ENCODE measurements around the gene PLXNA2.

The PLXNA2 gene

GRCh38 chr1:208039536-208040332 is 204.4 kb downstream of the PLXNA2 start:
- no peak for DNase-seq

DNA sequence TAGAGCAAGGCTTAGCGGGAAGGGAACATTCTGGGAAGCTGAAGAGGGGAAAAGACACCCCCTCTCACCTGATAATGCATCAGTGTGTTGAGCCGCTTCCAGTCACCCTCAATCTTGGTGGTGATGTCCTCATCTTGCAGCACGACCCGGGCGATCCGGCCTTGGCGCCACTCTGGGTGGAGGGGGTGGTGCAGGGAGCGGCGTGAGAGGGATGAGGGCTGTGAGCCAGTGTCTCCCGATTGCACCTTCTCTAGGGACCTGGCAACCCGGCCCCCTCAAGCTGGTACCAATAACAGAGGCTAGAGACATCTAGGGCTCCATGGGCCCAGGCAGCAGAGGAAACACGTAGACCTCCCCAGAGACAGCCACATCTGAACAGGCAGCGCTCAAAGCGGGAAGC is 205.9 kb downstream of the PLXNA2 start:
- no peak for DNase-seq

GRCh38 chr1:208036918-208037766 is 207.0 kb downstream of the PLXNA2 start:
- no peak for DNase-seq

- peak in 1 of 2 experiments; percentile 12 for DNase-seq
These were observed 207.9 kb downstream of the PLXNA2 start for GRCh38 chr1:208036106-208036808.

GRCh38 chr1:208034135-208034534 is 210.0 kb downstream of the PLXNA2 start:
- DNase-seq: no peak

GRCh38 chr1:208033236-208033635 is 210.9 kb downstream of the PLXNA2 start:
- no peak for DNase-seq

GRCh38 chr1:208031932-208032320 is 212.3 kb downstream of the PLXNA2 start:
- DNase-seq: no peak

DNA sequence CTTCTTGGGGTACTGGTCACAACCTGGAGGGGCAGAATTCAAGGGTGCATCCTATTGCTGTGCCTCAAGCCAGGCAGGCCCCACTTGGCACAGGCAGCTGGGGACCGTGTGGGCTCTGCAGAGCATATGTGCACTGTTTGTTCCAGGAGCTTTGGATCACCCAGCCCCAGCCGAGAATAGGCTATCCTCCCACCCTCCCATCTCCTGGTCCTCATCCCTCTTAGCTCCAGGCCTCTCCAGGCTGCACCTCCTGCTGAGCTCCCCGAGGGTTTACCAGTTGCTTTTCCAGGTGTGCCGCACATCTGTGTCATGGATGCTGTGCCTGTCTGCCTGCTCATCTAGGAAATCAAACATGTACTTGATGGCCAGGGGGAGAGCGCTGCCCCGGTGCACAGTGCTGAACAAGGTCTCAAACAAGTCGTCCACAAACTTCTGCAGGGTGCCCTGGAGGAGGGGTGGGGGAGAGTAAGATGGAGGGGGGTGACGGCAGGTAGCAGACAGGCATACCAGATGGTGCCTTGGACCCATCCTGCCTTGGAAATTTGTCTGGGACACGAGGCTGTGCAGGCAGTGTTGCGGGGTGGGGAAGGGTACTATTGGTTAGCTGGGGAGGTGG is 212.8 kb downstream of the PLXNA2 start:
- no peak for DNase-seq

DNA sequence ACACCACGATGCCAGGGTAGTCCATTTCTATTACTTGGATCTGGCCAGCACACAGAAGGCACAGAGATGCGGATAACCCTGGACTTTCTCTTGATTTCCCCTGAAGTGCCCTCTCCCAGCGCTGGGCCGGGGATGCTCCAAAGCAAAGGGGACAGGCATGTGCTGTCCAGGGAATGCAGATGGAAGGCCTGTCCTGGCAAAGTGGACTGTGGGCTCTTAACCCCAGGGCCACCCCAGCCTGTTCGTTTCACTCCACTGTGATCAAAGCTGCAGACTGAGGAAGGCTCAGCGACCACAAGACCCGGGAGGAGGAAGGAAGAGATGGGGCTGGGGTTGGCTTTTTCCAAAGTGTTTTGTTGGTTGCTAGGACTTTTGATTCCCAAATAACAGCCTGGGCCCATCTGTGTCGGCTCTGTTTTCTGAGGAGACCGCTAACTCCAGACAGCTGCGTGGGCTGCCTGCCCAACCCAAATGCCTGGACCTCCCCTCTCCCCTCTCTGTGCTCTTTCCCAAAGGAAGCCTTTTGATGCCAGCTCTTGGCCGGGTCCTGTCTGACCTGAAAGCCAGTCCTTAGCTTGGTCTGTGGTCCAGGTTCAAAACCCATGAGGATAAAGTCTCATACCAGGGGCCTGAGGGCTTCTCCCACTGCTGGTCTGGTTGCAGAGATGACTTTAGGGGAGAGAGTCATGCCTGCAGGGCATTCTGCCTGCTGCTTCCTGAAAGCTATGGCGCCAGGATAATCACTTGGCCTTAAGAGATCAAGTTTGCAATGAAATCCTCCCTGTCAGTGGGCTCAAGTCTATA is 213.7 kb downstream of the PLXNA2 start:
- DNase-seq: no peak

- no peak for DNase-seq
These were observed 214.6 kb downstream of the PLXNA2 start for GRCh38 chr1:208029381-208030287.

DNA sequence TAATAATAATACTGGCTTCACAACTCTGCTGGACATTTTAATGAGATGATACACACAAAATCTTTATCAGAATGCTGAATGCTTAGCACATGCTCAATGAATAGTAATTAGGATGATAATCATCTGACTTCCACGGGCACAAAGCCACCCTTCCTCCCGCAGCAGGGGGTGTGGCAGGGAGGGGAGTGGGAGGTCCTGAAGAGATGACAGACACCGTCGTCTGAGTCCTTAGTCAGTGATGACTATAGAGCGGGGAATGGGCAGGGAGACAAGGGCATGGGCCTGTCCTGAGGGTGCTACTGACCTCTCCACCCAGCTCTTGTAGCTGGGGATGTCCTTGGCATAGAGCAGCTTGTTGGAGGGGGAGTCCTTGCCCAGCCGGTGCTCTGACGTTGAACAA is 215.7 kb downstream of the PLXNA2 start:
- no peak for DNase-seq

GRCh38 chr1:208027861-208028260 is 216.3 kb downstream of the PLXNA2 start:
- no peak for DNase-seq

DNA sequence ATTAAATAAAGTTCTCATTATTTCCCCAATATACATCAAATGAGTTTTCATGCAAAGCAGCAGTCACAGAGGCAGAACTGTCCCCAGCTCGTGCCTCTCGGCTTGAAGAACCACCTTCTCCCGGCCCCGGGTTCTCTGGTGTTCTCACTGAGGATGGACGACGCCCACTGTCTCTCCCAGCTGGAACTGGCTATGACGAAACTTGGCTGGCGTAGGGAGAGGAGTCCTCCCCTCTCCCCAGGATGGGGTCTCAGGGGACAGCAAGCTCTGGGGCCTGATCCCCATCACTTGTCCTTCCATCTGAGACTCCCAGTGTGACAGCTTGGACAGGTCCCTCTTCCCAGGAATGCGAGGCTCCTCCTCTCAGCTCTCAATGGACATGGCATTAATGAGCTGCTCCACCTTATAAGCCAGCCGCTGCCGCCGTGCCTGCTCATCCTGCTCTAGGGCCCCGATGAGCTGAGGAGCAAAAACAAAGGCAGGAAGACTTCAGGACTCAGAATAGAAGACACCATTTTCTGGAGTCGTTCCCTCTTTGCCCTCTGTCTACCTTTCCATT is 217.2 kb downstream of the PLXNA2 start:
- DNase-seq: no peak

GRCh38 chr1:208025031-208025430 is 219.2 kb downstream of the PLXNA2 start:
- DNase-seq: no peak

DNA sequence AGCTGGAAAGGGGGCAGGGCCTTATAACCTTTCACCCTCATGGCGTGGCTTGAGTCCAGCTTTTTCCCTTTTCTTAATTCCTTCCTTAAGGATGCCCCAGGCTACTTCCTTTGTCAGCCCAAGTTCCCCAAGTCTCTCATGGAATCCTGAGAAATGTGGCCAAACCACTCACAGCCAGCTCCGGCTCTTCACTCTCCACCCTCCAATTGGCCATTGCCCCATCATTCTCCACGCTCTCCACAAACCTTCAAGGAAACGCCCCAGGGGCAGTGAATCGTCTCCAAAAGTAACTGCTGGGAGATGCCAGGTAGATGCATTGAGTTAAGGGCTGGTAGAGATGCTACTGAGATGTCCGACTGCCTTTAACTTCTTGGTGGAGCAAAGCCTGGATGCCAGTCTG is 219.8 kb downstream of the PLXNA2 start:
- no peak for DNase-seq

GRCh38 chr1:208019257-208019656 is 224.9 kb downstream of the PLXNA2 start:
- no peak for DNase-seq

GRCh38 chr1:208015255-208015654 is 228.9 kb downstream of the PLXNA2 start:
- DNase-seq: no peak

DNA sequence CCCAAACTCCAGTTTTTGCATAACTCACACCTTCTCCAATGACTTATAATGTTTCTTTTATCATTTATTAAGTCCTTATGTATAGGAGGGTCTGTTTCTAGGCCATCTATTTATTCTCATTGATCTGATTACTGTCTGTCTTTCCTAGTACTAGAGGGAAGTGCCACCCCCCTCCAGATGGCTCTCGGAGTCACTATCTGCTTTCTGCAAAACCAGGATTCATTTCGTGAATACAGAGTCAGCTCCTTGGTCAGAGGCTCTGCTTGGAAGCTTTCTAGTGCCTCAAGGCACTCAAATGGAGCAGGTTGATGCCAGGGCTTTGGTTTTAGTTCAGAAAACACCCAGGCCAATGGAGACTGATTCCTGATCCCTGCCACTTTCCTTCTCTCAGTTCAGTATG is 231.0 kb downstream of the PLXNA2 start:
- DNase-seq: no peak

GRCh38 chr1:208012721-208013120 is 231.5 kb downstream of the PLXNA2 start:
- no peak for DNase-seq

DNA sequence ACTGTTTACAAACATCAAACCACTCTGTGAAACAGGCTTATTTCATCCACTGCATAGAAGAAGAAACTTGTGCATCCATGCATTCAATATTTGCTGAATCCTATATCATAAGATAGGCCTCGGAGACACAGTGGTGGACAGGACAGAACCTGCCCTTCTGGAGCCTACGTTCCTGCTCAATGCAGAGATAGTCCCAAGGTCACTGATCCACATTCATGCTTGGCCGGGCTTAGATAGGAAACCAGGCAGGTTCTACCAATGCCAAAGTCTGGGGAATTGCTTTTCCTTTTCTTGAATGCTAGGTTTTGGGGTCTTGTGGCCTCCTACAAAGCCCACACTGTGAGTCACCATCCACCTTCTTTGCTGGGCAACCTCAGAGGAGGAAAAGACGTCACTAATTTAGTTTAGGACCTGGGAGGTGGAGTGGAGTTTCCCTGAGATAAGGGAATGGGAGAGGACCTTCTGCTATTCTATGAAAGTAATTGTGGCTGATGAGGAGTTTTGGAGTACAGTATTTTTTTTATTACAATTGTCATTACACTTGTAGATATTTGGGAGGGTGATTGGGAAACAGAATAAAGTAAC is 233.6 kb downstream of the PLXNA2 start:
- no peak for DNase-seq
